Pulmonary artery endothelial cell (primary cell): Measurements from ENCODE around the gene MFAP4. TPM values are rescaled to one million over a fixed set of nuclear protein-coding genes. Genes with fewer than 3 reads are reported as not detected.

Experiments used
- DNase-seq: peaks from one replicate; pipeline ENCODE4 v3.0.0-alpha.2; 2011; ENCODE audit warnings: low read depth, low spot score
- total RNA-seq: library from RNA; depleted of rRNA; stranded (reverse); fragments of >200 nt; gene quantifications from 2 replicates; pipeline ENCODE4 v1.2.3, GENCODE V29; 2014

Gene MFAP4, protein sequence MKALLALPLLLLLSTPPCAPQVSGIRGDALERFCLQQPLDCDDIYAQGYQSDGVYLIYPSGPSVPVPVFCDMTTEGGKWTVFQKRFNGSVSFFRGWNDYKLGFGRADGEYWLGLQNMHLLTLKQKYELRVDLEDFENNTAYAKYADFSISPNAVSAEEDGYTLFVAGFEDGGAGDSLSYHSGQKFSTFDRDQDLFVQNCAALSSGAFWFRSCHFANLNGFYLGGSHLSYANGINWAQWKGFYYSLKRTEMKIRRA
- not detected in 2 replicates for total RNA-seq

DNA sequence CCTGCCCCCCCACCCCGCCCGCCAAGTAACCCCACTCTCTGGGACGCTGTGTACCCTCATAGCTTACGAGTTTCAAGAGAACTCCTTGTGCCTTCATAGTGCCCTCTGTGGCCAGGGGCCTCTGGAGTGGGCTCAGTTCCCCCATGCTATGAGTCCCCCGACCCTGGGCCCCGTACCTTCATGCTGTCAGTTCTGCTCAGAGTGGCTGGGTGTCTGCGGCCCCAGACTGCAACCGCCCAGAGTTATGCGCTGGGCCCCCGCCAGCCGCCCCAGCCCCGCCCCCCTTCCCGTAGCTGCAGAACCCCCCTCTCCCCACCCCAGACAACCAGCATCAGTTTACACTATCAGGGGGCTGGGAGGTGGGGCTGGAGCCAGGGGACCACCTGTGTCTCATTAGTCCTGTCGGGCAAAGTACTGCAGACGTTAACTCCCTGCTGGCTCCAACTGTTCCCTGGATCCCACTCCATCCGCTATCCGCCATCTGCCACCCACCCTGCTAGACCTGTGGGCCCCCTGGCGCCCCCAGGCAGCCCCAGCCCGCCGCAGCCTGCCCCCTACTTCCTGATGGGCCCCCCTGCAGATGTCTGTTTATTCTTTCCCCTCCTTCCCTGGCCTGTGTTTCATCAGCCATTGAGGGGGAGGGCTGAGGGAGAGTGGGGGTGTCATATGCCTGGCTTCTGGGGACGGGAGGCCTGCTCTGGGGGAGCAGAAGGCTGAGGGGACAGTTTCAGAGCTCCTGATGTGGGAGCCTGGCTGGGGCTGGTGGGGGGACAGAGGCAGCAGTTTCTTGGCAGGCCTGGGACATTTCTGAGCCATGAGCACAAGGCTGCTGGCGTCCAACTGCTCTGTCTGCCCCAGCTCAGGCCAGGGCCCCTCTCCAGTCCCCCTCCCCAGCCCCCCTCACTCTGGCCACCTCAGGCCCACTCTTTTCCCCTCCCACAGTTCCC, at the start of gene MFAP4:
Gene MFAP4 (minus strand): TSS at position 217 of the 947 bp plus-strand sequence. CDS start 35 bp downstream, at position 182.
- DNase-seq: no peak

DNA sequence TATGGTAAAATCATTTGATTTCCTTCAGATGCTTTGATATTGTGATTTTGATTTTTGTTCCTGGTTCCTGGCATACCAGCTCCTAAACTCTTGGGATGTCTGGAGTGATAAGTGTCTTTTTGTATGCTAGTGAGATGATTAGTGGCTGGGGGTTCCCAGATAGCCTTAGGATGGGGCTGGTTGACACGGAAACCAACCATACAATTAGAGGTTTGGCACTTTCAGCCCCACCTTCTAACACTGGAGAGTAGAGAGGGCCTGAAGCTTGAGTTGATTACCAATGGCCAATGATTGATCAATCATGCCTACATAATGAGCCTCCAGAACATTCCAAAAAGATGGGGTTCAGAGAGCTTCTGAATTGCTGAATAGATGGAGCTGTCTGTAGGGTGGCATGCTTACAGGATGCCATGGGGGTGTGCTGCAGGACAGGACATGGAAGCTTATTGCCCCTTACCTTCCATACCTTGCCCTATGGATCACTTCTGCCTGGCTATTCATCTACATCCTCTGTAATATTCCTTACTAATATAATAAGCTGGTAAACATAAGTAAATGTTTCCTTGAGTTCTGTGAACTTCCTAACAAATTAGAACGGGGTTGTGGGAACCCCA, 46.8 kb upstream of the MFAP4 start:
- no peak for DNase-seq

DNA sequence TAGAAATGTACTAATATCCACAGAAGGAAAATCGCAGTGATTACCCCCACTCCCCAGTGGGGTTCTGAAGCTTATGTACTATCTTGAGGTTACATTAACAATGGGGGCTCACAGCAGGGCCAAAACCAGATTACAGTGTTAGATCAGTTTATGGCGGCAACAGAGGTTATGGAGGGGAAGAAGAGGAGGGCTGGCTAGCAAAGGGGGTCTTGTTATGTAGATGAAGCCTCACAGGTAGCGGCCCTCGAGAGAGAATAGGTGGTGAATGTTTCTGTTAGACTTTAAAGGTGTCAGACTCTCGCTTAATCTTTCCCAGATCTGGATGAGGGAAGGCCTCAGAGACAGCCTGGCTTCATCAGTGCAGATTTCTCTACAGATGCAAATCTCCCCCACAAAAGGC, 46.3 kb upstream of the MFAP4 start:
- DNase-seq: no peak

DNA sequence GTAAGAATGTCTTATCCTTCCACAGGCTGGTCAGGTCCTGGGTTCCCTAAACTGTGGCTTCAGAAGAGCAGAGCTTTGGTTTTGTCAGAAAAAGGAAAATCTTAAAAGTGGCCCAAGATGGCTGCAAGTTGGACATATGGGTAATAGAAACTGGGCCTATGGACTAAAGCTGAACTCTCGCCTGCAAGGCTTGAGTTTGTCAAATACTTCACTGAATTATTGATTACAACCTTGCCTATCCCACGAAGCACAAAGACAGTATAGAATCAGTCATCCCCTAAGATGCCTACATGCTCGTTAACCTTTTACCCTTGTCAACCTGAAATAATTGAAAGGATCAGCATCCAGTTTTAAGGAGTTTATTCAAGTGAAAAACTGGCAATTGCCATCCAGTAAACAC, 44.7 kb upstream of the MFAP4 start:
- DNase-seq: no peak

DNA sequence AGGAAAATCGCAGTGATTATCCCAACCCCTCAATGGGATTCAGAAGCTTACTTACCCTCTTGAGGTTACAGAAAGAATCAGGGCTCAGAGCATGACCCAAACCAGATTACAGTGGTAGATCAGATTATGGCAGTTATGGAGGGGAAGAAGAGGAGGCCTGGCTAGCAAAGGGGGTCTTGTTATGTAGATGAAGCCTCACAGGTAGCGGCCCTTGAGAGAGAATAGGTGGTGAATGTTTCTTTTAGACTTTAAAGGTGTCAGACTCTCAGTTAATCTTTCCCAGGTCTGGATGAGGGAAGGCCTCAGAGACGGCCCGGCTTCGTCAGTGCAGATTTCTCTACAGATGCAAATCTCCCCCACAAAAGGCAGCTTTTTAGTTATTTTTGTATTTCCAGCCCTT, 39.6 kb upstream of the MFAP4 start:
- DNase-seq: no peak

DNA sequence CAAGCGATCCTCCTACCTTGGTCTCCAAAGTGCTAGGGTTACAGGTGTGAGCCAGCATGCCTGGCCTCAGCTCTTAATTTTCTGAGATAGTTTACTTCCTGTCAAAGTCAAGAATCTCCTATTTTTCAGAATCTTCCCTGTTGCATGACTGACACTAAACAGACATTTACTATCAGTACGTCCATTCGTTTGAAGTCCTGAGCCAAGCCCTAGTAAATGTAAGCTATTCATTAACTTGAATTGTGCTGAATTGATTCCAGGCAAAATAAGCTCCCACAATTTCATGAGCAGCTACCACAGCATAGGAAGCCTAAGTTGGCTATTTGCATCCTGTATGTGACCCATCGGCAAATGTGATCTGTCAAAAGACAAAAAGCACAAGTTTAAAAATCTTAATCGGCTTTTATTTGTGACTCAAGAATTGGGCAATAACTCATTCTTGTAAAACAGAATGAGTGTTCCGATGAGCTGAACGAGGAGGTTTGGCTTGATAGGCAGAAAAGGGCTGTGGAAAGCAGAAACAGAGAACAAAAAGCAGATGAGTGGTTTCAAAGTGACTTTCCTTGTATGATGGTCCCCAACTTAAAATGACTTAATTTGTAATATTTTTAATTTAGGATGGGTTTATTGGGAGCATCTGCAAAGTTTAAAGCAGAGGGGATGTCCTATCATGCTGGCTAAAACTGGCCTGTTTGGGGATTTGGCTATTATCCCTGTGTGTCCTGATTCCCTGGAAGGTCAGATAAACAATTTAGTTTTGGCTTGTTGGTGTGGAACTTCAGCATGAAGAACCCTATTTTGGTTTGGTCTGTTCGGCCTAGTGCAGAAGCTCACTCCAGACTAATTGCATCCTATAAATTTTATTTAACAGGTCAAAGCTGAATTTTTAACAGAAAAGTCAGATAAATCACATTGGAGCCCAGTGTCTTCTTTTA, 38.2 kb upstream of the MFAP4 start:
- DNase-seq: no peak

DNA sequence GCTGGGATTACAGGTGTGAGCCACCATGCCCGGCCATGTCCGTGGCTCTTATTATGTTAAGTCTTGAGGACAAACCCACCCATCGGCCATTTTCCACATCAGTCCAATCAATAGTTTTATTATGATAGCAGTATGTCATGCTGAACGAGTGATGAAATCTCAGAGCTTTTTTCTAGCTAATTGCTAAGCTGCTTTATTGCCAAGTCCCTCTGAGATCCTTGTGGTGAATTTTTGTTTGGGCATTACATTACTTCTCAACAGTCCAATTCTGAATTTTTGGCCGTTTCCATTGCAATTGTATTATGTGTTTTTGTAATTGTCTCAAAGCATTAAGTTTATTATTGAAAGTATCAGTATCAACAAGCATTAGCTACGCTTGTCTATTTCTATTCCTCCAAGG, 34.9 kb upstream of the MFAP4 start:
- DNase-seq: no peak

DNA sequence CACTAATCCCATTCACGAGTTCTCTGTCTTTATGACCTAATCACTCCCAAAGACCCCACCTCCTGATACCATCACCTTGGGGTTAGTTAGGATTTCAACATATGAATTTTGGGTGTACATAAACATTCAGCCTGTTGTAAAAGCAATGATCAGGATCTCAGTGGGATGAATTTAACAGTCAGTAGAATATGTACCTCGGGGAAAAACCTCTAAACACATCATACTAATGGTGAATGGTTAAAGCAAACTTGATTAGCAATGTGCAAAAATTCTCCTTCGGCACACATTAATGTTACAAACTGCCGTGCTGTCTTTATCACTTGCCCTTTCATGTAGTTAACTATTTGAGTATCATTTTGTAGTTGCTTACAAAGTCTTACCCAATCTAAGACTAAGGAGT, 34.2 kb upstream of the MFAP4 start:
- no peak for DNase-seq

DNA sequence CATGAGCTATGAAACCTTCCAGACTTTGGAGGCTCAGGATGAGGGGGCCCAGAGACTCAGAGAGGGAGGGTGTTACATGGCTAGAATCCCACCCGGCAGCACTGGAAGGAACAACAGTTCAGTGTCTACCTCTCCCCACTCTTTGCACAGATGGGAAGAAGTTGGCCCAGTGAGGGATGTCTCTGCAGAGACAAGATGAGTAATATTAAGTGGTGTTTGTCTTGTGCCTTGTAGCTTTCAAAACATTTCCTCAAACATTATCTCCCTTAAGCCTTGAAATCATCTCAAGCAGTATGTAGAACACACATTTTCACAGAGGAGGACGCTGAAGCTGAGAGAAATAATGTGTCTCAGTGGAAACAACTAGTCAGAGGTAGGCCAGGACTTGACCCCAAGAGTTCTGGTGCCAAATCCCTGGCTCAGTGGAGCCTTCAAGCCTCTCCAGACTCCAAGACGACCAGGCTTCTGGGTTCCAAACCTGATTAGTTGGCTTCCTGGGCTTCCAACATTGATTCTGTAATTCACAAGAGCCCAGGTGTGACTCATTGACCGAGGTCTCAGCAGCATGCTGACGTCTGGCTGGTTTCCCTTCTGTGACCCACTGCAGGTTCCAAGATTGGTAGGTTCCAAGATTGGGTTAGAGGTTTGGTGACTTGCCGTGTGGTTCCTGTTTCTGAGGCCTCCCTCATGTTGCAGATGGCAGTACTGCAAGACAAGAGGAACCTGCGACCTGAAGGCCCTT, 31.4 kb upstream of the MFAP4 start:
- DNase-seq: peak; percentile 5

DNA sequence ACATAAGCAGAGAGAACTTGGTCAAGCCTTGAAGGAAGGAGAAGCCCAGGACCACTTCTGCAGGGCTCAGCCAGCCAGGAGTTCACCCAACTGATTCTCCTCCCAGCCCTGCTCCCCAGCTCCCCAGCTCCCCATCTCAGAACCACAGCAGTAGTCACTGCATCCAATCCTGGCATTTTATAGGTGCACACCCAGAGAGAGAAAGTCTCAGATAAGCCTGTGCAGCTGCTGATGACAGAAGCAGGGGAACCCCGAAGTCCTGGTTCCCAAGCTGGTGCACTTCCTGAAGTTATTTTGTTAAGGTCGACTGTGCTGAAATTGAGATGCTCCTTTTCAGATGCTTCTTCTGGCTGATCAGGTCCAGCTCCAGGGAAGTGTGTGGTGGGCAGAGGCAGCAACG, 30.6 kb upstream of the MFAP4 start:
- no peak for DNase-seq

DNA sequence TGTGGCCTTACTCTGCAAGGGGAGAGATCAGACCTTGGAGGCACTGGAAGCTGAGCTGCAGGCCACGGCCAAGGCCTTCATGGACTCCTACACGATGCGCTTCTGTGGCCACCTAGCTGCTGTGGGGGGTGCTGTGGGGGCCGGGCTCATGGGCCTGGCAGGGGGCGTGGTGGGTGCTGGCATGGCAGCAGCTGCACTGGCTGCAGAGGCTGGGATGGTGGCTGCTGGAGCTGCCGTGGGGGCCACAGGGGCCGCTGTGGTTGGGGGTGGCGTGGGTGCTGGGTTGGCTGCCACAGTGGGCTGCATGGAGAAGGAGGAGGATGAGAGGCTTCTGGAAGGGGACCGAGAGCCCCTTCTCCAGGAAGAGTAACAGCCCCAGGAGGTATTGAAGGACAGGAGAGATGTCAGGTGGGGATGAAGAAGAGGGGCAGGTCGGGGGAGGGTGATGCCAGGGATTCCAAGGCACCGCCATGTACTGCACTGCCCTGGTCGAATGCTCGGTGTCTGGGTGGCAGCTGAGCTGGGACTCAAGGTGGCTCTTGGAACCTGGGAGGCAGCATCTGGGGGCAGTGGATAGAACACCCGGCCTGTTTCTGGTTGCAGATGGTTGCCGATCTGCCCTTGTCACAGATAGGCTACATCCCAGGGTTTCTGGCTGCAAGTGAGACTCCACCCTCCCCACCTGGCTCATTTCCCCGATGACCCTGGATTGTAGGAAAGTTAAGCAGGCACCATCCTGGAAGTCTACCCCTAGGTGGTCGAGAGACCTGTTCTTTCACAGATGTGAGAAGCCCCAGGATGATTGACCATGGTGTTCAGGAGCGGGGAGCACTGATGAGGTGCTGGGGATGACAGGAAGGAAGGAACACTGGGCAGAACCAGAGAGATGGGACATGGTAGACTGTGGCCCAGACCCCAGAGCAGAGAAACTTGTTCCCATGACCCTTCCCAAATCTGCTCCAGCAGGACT, 29.1 kb upstream of the MFAP4 start:
- DNase-seq: no peak

DNA sequence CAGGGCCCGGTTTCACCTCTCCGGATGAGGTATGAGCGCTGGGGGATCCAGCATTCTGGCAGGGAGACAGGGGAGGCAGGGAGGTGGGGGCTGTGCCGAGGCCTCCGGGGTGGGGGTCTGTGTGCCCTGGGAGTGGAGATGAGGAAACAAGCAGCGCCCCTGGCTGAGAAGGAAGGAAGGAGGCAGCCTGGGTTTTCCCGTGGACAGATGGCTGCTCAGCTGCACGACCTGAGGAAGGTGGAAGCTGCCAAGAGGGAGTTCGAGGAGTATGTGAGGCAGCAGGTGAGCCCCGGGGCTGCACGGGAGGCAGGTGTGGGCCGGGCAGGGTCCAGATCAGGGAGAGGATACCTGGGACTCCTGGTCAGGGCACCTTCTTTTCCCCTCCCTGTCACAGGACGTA, 28.3 kb upstream of the MFAP4 start:
- DNase-seq: no peak

DNA sequence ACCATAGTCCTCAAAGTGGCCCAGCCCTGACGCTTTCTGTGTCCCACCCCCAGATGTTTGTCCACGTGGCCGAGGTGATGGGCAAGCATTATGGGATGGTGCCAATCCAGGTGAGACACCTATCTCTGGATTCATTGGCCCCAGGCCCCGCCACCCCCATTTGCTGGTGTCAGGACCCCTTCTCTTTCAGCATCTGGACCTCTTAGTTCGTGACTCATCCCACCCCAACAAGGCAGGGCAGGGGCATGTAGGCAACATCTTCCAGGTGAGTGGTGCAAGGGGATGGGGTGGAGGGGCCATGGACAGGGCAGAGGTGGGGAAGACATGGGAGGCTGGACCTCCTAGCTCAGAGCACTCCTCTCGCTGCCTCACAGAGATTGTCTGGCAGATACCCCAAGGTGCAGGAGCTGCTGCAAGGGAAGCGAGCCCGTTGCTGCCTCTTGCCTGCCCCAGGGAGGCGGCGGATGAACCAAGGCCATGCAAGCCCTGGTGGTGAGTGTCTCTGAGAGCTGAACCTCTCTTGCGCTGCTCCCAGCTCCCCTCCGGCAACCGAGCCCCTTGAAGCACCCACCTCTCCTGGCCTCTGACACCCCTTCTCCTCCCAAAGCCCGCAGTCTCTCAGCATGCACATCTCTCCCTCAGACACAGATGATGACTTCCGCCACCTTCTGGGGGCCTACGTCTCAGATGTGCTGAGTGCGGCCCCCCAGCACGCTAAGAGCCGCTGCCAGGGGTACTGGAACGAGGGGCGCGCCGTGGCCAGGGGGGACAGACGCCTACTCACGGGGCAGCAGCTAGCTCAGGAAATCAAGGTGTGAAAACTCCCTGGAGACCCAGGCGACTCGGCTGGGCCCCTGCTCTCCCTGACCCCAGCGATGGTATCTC, 27.6 kb upstream of the MFAP4 start:
- no peak for DNase-seq

DNA sequence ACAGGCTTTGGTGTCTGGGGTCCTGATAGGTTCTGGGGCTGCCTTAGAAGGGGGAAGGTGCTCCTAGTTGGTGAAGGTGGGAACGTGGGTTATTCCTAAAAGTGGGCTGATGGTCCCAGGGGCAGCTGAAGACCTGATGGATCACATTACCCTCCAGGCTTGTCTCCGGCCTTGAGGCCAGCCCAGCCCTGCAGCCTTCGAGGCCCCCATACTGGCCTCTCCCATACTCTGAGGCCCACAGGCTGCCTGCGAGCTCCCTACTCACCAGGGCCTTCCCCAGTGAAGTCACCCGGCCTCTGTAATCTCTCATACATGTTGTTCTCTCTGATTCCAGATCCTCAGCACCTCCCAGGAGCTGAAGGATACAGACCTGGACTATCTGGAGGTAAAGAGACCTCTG, 26.8 kb upstream of the MFAP4 start:
- DNase-seq: no peak

DNA sequence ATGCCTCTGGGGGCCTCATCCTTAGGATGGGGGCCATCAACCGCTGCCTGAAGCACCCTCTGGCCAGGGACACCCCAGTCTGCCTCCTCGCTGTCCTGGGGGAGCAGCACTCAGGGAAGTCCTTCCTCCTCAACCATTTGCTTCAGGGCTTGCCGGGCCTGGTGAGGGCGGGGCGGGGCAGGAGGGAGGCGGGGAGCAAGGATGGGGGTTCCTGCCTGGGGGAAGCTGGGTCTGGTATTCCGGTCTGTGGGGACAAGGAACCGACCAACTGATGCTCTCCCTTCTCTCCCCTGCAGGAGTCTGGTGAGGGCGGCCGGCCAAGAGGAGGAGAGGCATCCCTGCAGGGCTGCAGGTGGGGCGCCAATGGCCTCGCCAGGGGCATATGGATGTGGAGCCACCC, 26.0 kb upstream of the MFAP4 start:
- DNase-seq: no peak

DNA sequence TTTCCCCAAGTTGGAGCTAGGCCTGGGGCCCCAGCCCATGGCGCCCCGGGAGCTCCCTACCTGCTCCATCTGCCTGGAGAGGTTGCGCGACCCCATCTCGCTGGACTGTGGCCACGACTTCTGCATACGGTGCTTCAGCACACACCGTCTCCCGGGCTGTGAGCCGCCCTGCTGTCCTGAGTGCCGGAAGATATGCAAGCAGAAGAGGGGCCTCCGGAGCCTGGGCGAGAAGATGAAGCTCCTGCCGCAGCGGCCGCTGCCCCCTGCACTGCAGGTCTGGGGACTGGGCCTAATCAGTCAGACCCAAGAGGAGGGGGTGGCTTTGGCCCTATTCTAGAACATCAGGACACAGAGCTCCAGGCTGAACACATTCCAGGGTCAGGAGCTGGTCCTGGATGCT, 25.5 kb upstream of the MFAP4 start:
- DNase-seq: no peak

DNA sequence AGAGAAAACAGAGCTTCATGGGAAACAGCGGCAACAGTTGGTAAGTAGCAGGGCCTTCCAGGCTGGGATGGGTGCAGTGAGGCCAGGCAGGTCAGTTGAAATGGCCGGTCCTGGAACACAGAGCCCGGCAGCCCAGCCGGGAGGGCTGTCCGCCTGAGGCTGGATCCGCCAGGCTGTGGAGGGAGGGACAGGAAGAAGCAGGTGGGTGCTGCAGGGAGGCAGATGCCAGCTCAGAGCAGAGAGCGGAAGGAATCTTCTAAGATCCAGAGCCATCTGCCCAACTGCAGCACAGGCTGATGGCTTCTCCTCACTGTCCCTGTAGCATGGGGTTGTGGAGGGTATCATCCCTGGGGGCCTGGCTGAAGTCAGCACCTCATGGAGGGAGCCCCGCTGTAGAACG, 24.6 kb upstream of the MFAP4 start:
- no peak for DNase-seq

DNA sequence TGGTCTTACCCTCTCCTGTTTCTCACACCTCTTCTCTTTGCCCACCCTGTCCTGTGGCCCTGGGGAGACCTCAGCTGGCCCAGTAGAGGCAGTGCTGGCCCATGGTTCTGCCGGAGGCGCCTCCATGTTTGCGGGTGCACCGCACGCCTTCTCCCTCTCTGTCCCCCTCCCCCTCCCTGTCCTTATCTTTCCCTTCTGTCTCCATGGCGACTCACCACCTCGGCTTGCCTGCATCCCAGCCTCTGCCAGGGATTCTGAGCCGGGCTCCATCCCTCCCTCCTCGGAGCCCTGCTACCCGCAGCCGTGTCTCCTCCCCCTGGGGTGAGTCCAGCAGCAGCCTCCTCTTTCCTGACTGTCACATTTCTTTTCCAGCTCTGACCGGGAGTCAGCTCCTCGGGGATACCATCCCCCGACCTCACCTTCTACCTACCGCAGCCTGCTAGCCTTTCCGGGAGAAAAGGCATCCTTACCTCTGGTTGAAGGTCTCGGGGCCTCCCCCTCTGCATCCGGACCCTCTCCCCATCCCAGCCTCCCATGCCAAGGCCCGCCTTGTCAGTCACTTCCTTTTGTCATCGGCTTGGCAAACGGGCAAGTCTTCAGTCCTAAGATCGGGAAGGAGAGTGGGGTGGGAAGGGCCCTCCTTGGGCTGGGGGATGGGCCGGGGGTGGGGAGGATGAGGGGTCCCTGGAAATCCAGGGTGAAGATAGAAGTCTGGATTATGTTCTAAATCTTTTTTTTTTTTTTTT, 24.1 kb upstream of the MFAP4 start, which contains the start of gene RNF112:
Gene RNF112 (plus strand): TSS at position 358 of the 746 bp plus-strand sequence. CDS start 177 bp downstream, at position 535.
- no peak for DNase-seq
